ENCODE data around the gene KIF1A. TPM values are rescaled to one million over a fixed set of nuclear protein-coding genes. Genes with fewer than 3 reads are reported as not detected.
"Not testable (repeated sequence)": the region's sequence is repeated elsewhere in the genome, so short reads cannot be mapped to it uniquely, and the experiment has no call there.

KIF1A gene
- total RNA-seq, 1 donor from 2014 or later: not detected

DNA sequence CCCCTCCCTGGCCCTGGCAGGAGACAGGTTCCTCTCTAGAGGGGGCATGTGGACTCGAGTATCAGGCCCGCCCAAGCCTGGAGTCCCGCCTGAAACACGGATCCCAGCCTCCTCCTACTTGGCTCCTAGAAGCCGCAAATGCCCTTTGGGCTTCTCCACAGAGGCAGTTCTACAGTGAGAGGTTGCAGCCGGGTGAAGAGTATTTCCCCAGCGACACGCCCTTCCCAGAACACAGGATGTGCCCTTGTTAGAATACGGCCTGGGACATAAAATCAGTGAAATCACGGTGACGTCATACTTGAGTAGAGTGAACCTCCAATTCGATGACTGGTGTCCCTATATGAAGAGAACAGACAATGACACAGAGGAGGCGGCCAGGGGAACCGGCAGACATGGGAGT is 142.0 kb downstream of the KIF1A start:
- H3K27ac Mint-ChIP-seq; intact Hi-C loops (cut with micrococcal nuclease); ATAC-seq (ENCODE audit: low read depth); CTCF ChIA-PET; H3K36me3 Mint-ChIP-seq (ENCODE audit: low read depth); POLR2A ChIA-PET; H3K4me3 Mint-ChIP-seq; H3K9me3 Mint-ChIP-seq; H3K27me3 Mint-ChIP-seq; DNase-seq; H3K4me1 Mint-ChIP-seq: not testable (repeated sequence)

DNA sequence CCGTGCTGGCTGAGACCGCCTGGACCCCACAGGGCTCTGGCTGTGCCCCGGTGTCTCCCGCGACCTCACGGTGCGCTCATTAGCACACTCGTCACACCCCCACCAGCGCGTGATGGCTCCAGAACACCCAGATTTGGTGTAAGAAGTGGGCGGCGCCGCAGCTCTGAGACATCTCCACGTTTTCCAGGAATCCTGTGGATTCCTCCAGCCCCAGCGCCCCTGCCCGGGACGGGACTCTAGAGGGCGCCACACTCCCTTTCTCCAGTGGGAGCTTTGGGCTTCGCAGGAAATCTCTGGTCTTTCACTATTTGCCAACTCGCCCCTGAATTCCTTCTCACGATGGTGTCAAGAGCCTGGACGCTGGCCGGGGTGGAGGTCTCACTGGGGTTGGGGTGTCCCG is 144.7 kb downstream of the KIF1A start:
- intact Hi-C loops (cut with micrococcal nuclease); DNase-seq; ATAC-seq (ENCODE audit: low read depth); POLR2A ChIA-PET; H3K27me3 Mint-ChIP-seq; H3K4me3 Mint-ChIP-seq; CTCF ChIA-PET; H3K27ac Mint-ChIP-seq; H3K9me3 Mint-ChIP-seq; H3K36me3 Mint-ChIP-seq (ENCODE audit: low read depth); H3K4me1 Mint-ChIP-seq: not testable (repeated sequence)

DNA sequence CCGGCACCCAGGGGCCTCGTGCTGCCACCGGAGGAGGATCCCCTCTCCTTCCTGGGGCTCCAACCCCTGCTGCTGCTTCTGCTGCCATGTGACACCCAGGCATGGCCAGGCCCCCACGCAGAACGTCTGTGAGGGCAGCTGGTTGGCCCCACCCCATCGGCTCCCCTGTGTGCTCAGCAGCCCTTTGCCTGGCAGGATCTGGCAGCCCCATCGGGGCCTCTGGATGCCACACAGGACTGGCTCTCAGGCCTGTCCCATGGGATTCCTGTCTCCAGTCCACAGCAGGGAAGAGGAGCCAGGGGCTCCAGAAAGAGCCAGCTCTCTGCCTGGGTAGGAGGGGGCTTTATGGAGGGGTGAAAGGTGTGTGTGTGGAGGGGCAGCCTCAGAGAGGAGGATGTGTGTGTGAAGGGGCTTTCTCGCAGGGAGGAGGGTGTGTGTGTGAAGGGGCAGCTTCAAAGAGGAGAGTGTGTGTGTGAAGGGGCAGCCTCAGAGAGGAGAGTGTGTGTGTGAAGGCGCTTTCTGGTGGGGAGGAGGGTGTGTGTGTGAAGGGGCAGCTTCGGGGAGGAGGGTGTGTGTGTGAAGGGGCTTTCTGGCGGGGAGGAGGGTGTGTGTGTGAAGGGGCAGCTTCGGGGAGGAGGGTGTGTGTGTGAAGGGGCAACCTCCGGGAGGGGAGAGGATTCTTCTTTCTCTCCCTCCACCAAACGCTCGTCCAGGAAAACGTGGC is 145.4 kb downstream of the KIF1A start:
- H3K4me1 Mint-ChIP-seq; intact Hi-C loops (cut with micrococcal nuclease); H3K4me3 Mint-ChIP-seq; POLR2A ChIA-PET; CTCF ChIA-PET; H3K27me3 Mint-ChIP-seq; DNase-seq; H3K36me3 Mint-ChIP-seq (ENCODE audit: low read depth); H3K9me3 Mint-ChIP-seq; H3K27ac Mint-ChIP-seq; ATAC-seq (ENCODE audit: low read depth): not testable (repeated sequence)

DNA sequence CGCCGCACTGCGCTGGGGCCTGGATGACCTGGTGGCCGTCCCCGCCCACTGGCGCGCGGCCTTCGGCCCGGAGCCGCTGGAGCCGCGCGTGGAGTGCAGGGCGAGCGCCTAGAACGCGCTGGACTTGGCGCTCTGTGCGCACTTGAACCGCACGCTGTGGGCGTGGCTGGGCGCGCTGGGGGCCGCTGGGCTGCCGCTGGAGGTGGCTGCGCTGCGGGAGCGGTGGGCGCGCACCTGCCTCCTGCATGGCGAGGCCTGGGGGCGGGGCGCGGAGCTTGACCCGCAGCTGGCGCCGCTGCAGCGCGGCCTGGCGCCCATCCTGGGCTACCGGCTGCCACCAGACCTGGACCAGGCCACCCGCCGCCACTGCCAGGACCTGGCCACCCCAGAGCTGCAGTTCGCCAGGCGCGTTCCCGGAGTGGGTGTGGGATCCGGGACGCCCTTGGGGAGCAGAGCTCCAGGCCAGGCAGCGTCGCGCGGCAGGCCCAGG is 147.3 kb downstream of the KIF1A start:
- H3K27ac Mint-ChIP-seq: no peak overlapping the region
- TF ChIP-seq, protein P1, sequence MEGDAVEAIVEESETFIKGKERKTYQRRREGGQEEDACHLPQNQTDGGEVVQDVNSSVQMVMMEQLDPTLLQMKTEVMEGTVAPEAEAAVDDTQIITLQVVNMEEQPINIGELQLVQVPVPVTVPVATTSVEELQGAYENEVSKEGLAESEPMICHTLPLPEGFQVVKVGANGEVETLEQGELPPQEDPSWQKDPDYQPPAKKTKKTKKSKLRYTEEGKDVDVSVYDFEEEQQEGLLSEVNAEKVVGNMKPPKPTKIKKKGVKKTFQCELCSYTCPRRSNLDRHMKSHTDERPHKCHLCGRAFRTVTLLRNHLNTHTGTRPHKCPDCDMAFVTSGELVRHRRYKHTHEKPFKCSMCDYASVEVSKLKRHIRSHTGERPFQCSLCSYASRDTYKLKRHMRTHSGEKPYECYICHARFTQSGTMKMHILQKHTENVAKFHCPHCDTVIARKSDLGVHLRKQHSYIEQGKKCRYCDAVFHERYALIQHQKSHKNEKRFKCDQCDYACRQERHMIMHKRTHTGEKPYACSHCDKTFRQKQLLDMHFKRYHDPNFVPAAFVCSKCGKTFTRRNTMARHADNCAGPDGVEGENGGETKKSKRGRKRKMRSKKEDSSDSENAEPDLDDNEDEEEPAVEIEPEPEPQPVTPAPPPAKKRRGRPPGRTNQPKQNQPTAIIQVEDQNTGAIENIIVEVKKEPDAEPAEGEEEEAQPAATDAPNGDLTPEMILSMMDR (IDR thresholded peaks at IDR 0.05): no peak
- ATAC-seq (ENCODE audit: low read depth): no peak
- H3K36me3 Mint-ChIP-seq (ENCODE audit: low read depth): no peaks in the 10 kb centered on the region
- ChIA-PET POLR2A (no interaction called here), CTCF (no interaction called here)
- intact Hi-C loops (cut with micrococcal nuclease): no loop called here
- no peak overlapping the region for H3K4me3 Mint-ChIP-seq
- H3K9me3 Mint-ChIP-seq: no peaks in the 10 kb centered on the region
- no peaks in the 10 kb centered on the region for H3K4me1 Mint-ChIP-seq
- peaks cover 10% of the 10 kb centered on the region for H3K27me3 Mint-ChIP-seq
- DNase-seq: no peak

DNA sequence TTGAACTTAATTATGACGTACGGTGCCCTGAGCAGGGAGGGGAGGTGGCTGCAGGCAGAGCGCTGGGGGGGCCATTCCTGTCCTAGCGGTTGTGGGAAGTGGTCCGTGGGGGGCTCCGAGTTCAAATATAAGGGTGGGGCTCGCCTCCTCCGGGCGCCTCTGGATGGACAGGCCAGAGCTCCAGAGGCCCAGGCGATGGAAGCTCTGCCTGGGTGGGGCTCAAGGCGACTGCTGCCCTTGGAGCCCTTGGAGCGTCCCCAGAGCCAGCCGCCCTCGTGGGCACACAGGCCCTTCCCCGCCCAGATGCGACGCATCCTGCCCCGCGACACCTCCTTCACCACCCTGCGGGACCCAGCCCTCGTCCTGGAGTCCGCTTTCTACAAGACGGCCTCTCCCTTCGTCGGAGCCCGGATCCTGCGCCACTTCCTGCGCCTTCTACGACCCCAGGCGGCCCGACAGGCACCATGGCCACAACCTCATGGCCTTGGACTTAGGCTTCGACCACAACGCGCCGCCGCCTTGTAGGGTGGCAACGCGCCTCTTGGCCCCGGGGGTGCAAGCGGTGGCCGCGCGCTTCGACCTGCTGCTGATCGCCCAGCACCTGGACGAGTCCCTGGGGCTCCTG is 147.8 kb downstream of the KIF1A start:
- no peaks in the 10 kb centered on the region for H3K36me3 Mint-ChIP-seq (ENCODE audit: low read depth)
- no peaks in the 10 kb centered on the region for H3K4me1 Mint-ChIP-seq
- H3K9me3 Mint-ChIP-seq: no peaks in the 10 kb centered on the region
- no peak overlapping the region for H3K27ac Mint-ChIP-seq
- CTCF ChIA-PET: no interaction called here
- peaks cover 12% of the 10 kb centered on the region for H3K27me3 Mint-ChIP-seq
- DNase-seq: no peak
- TF ChIP-seq, protein P1 (IDR thresholded peaks at IDR 0.05): no peak
- POLR2A ChIA-PET: no interaction called here
- ATAC-seq (ENCODE audit: low read depth): no peak
- no peak overlapping the region for H3K4me3 Mint-ChIP-seq
- intact Hi-C loops (cut with micrococcal nuclease): no loop called here

DNA sequence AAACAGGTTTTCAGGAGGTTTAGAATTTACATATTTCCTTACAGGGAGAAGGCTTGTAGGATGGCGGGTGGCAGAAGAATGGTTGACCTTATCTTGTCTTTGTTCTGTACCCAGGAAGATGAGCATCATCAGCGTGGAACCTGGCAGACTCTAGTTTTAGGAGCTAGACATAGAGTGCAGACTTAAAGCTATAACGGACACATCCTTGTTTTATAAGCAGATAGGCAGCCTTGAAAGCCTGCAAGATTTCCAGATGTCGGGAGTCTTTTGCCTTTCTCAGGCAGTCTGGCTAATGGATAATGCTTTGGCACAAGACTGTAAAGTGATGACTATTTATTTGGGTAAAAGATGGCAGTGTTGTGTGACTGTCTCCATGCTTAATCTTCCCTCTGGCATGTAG is 149.1 kb downstream of the KIF1A start:
- CTCF ChIA-PET: no interaction called here
- no peak overlapping the region for H3K4me3 Mint-ChIP-seq
- no peaks in the 10 kb centered on the region for H3K4me1 Mint-ChIP-seq
- no peak for DNase-seq
- intact Hi-C loops (cut with micrococcal nuclease): no loop called here
- POLR2A ChIA-PET: no interaction called here
- peaks cover 3% of the 10 kb centered on the region for H3K9me3 Mint-ChIP-seq
- H3K27me3 Mint-ChIP-seq: peaks cover 20% of the 10 kb centered on the region
- H3K36me3 Mint-ChIP-seq (ENCODE audit: low read depth): no peaks in the 10 kb centered on the region
- no peak for ATAC-seq (ENCODE audit: low read depth)
- no peak overlapping the region for H3K27ac Mint-ChIP-seq
- TF ChIP-seq, protein P1 (IDR thresholded peaks at IDR 0.05): no peak
